ENCODE measurements around the gene ICAM2. TPM values are rescaled to one million over a fixed set of nuclear protein-coding genes. Genes with fewer than 3 reads are reported as not detected.
A peak's percentile ranks its signal among the peaks of the same experiment; 100 is the strongest.

The ICAM2 gene
- total RNA-seq, 1 donor from 2014 or later, result 38.2 TPM

- intact Hi-C loops (cut with DNase I), result no loop called here
- no peak for ATAC-seq
- no peak for DNase-seq (ENCODE audit: low spot score)
Observed at GRCh38 chr17:64053101-64053500, 32.7 kb upstream of the ICAM2 start.

- ATAC-seq (no peak), DNase-seq (ENCODE audit: low spot score) (no peak)
- intact Hi-C loops (cut with DNase I), result no loop called here
Observed at GRCh38 chr17:64051153-64051552, 30.7 kb upstream of the ICAM2 start.

- ATAC-seq (no peak), DNase-seq (ENCODE audit: low spot score) (no peak)
- intact Hi-C loops (cut with DNase I), result no loop called here
Observed at GRCh38 chr17:64048805-64049204, 28.4 kb upstream of the ICAM2 start.

GRCh38 chr17:64045176-64045575 lies 24.7 kb upstream of the ICAM2 start:
- DNase-seq (ENCODE audit: low spot score) (no peak), ATAC-seq (no peak)
- intact Hi-C loops (cut with DNase I), result no loop called here

- DNase-seq (ENCODE audit: low spot score) (no peak), ATAC-seq (peak; percentile 48)
- intact Hi-C loops (cut with DNase I), result no loop called here
Observed at GRCh38 chr17:64042700-64043485, 22.5 kb upstream of the ICAM2 start.

GRCh38 chr17:64041912-64042311 lies 21.5 kb upstream of the ICAM2 start:
- ATAC-seq, result peak; percentile 16
- DNase-seq (ENCODE audit: low spot score), result no peak
- intact Hi-C loops (cut with DNase I), result no loop called here

- intact Hi-C loops (cut with DNase I), result no loop called here
- ATAC-seq, result no peak
- no peak for DNase-seq (ENCODE audit: low spot score)
Observed at GRCh38 chr17:64040206-64040605, 19.8 kb upstream of the ICAM2 start.

- ATAC-seq (no peak), DNase-seq (ENCODE audit: low spot score) (no peak)
- intact Hi-C loops (cut with DNase I), result no loop called here
Observed at GRCh38 chr17:64039106-64039400, 18.6 kb upstream of the ICAM2 start.

- DNase-seq (ENCODE audit: low spot score), result no peak
- ATAC-seq, result no peak
- intact Hi-C loops (cut with DNase I), result no loop called here
Observed at GRCh38 chr17:64038331-64039105, 18.1 kb upstream of the ICAM2 start.

GRCh38 chr17:64037802-64038201 lies 17.4 kb upstream of the ICAM2 start:
- ATAC-seq (no peak), DNase-seq (ENCODE audit: low spot score) (no peak)
- intact Hi-C loops (cut with DNase I), result no loop called here

- DNase-seq (ENCODE audit: low spot score) (no peak), ATAC-seq (no peak)
- intact Hi-C loops (cut with DNase I), result no loop called here
Observed at GRCh38 chr17:64037180-64037579, 16.7 kb upstream of the ICAM2 start.

- ATAC-seq, result no peak
- DNase-seq (ENCODE audit: low spot score), result no peak
- intact Hi-C loops (cut with DNase I), result no loop called here
Observed at GRCh38 chr17:64036198-64036922, 15.9 kb upstream of the ICAM2 start.

GRCh38 chr17:64032081-64032480 lies 11.6 kb upstream of the ICAM2 start:
- DNase-seq (ENCODE audit: low spot score) (no peak), ATAC-seq (no peak)

GRCh38 chr17:64028874-64029464 lies 8.5 kb upstream of the ICAM2 start:
- intact Hi-C loops (cut with DNase I), result loop anchor here (10.0 kb wide), 1 partner anchor 106 kb away; the partner anchor contains the start of gene ERN1
- DNase-seq (ENCODE audit: low spot score) (peak; percentile 79), ATAC-seq (peak; percentile 68)

More at GRCh38 chr17:64032081-64032480, 11.6 kb upstream of the ICAM2 start:
- intact Hi-C loops (cut with DNase I), result no loop called here

- peak; percentile 84 for ATAC-seq
- peak; percentile 83 for DNase-seq (ENCODE audit: low spot score)
- intact Hi-C loops (cut with DNase I), result loop anchor here (10.0 kb wide), 1 partner anchor 109 kb away; the partner anchor contains the start of gene ERN1
Observed at GRCh38 chr17:64025732-64026294, 5.4 kb upstream of the ICAM2 start.

- ATAC-seq (peak; percentile 17), DNase-seq (ENCODE audit: low spot score) (no peak)
- intact Hi-C loops (cut with DNase I), result loop anchor here (10.0 kb wide), 1 partner anchor 110 kb away; the partner anchor contains the start of gene ERN1
Observed at GRCh38 chr17:64024781-64025731, 4.6 kb upstream of the ICAM2 start.

GRCh38 chr17:64024215-64024654 lies 3.8 kb upstream of the ICAM2 start:
- ATAC-seq (no peak), DNase-seq (ENCODE audit: low spot score) (no peak)
- intact Hi-C loops (cut with DNase I), result loop anchor here (10.0 kb wide), 1 partner anchor 111 kb away; the partner anchor contains the start of gene ERN1

GRCh38 chr17:64022611-64023063 lies 2.2 kb upstream of the ICAM2 start:
- no peak for DNase-seq (ENCODE audit: low spot score)
- ATAC-seq, result no peak
- intact Hi-C loops (cut with DNase I), result loop anchor here (10.0 kb wide), 1 partner anchor 112 kb away; the partner anchor contains the start of gene ERN1

Data from sciatic nerve (tissue), 2 donors.